ENCODE results near the gene SRPRB. TPM values are rescaled to one million over a fixed set of nuclear protein-coding genes. Genes with fewer than 3 reads are reported as not detected.

Gene SRPRB
- total RNA-seq, 1 donor = 112 TPM

GRCh38 chr3:133812872-133813271 lies 7.3 kb downstream of the SRPRB start:
- no peak overlapping the region for H3K4me3 ChIP-seq (ENCODE audit: low read depth, low read length)
- no peak for DNase-seq (ENCODE audit: low read depth)
- no peak for TF ChIP-seq CTCF (IDR thresholded peaks at IDR 0.05; ENCODE audit: insufficient read depth, low read depth, low read length)

DNA sequence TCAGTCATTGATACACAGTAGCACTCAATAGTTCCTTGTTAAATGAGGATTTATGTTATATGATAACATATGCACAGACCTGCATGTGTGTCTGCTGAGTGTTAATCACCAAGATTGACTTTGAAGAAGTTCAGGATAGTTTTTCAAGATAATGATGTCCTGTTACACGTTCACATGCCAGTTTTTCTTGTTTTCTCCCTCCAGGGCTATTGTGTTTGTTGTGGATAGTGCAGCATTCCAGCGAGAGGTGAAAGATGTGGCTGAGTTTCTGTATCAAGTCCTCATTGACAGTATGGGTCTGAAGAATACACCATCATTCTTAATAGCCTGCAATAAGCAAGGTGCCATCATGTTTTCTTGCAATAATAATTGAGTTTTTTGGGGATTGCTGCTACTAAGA lies 9.8 kb downstream of the SRPRB start:
- TF ChIP-seq CTCF (IDR thresholded peaks at IDR 0.05; ENCODE audit: insufficient read depth, low read depth, low read length) = no peak
- DNase-seq (ENCODE audit: low read depth) = no peak
- H3K4me3 ChIP-seq (ENCODE audit: low read depth, low read length) = no peak overlapping the region

- no peak for DNase-seq (ENCODE audit: low read depth)
- H3K4me3 ChIP-seq (ENCODE audit: low read depth, low read length) = no peak overlapping the region
- TF ChIP-seq CTCF (IDR thresholded peaks at IDR 0.05; ENCODE audit: insufficient read depth, low read depth, low read length) = no peak
Measured at GRCh38 chr3:133820129-133820528, 14.5 kb downstream of the SRPRB start.

GRCh38 chr3:133820889-133821675 lies 15.5 kb downstream of the SRPRB start:
- peak; percentile 3 for DNase-seq (ENCODE audit: low read depth)
- no peak for TF ChIP-seq CTCF (IDR thresholded peaks at IDR 0.05; ENCODE audit: insufficient read depth, low read depth, low read length)
- H3K4me3 ChIP-seq (ENCODE audit: low read depth, low read length) = no peak overlapping the region

GRCh38 chr3:133821767-133822638 lies 16.4 kb downstream of the SRPRB start:
- peak; percentile 33 for TF ChIP-seq CTCF (IDR thresholded peaks at IDR 0.05; ENCODE audit: insufficient read depth, low read depth, low read length)
- peak; percentile 68 for DNase-seq (ENCODE audit: low read depth)

GRCh38 chr3:133824961-133825485 lies 19.4 kb downstream of the SRPRB start:
- TF ChIP-seq CTCF (IDR thresholded peaks at IDR 0.05; ENCODE audit: insufficient read depth, low read depth, low read length) = no peak

More at GRCh38 chr3:133821767-133822638, 16.4 kb downstream of the SRPRB start:
- no peak overlapping the region for H3K4me3 ChIP-seq (ENCODE audit: low read depth, low read length)

More at GRCh38 chr3:133824961-133825485, 19.4 kb downstream of the SRPRB start:
- H3K4me3 ChIP-seq (ENCODE audit: low read depth, low read length) = no peak overlapping the region
- no peak for DNase-seq (ENCODE audit: low read depth)
